Measurements from ENCODE around the gene ELOA. TPM values are rescaled to one million over a fixed set of nuclear protein-coding genes. Genes with fewer than 3 reads are reported as not detected.

Gene ELOA
- total and polyA plus RNA-seq, 2 of the 13 experiments (the other 11 are each of a cell fraction or from before 2014, with no cell fraction given), result 14.2 to 28.5 TPM

DNA sequence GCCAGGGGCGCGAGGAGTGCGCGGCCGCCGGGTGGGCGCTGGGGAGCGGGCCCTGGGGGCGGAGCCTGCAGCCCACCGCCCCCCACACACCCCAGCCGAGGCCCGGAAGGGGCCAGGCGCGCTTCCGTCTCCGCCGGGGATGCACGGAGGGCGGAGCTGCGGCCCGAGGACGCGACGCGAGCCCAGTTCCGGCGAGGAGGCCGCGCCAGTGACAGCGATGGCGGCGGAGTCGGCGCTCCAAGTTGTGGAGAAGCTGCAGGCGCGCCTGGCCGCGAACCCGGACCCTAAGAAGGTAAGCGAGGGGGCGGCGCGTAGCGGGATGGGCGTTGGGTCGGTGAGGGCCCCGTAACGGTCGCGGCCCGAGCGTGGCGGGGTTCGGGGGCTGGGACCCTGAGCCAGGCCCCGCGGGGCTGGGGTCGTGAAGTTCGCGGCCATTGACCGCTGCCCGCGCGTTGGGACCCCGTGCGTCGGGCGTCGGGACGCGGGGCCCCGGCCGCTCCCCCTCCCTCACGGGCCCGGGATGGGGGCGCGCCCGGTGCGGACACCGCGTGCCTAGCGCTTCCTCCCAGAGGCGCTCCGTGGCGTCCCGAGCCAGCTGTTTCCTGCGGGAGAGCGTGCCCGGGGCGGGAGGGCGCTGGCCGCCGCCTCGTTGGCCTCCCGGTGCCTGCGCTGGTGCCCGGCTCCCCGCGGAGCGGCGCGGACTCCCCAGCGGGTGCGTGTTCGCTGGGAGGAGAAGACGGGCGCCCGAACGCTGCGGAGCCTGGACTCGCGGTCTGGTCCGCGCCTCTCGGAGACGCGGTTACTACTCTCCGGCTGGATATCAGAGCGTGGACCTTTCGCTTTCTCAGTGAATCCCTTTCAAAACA lies at the start of gene ELOA (continued):
- no peak for TF ChIP-seq NONO (IDR thresholded peaks at IDR 0.05)
- peak; percentile 91 for TF ChIP-seq NONO (CRISPR knock-in tag; conservative IDR thresholded peaks at IDR 0.05)
- TF ChIP-seq, protein P1, sequence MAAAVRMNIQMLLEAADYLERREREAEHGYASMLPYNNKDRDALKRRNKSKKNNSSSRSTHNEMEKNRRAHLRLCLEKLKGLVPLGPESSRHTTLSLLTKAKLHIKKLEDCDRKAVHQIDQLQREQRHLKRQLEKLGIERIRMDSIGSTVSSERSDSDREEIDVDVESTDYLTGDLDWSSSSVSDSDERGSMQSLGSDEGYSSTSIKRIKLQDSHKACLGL (CRISPR knock-in tag; IDR thresholded peaks at IDR 0.05), result peak; percentile 61
- TF ChIP-seq SMAD9 (CRISPR knock-in tag; IDR thresholded peaks at IDR 0.05), result no peak
- peak; percentile 81 for TF ChIP-seq SP5 (CRISPR knock-in tag; IDR thresholded peaks at IDR 0.05; ENCODE audit: borderline replicate concordance, low read depth)
- peak; percentile 84; the same call in 1 of the 2 replicates for TF ChIP-seq ZZZ3 (CRISPR knock-in tag; IDR thresholded peaks at IDR 0.05; ENCODE audit: borderline replicate concordance)
- no peak; the same call in 1 of the 2 replicates for TF ChIP-seq MTA1 (CRISPR knock-in tag; IDR thresholded peaks at IDR 0.05; ENCODE audit: borderline replicate concordance)
- TF ChIP-seq NR2C2 (CRISPR knock-in tag; IDR thresholded peaks at IDR 0.05; ENCODE audit: borderline replicate concordance), result peak; percentile 54; the same call in 1 of the 2 replicates
- peak; percentile 43; the same call in 1 of the 2 replicates for TF ChIP-seq ZNF607 (CRISPR knock-in tag; IDR thresholded peaks at IDR 0.05; ENCODE audit: borderline replicate concordance)
- TF ChIP-seq, protein P2, sequence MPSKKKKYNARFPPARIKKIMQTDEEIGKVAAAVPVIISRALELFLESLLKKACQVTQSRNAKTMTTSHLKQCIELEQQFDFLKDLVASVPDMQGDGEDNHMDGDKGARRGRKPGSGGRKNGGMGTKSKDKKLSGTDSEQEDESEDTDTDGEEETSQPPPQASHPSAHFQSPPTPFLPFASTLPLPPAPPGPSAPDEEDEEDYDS (CRISPR knock-in tag; IDR thresholded peaks at IDR 0.05), result peak; percentile 64
- TF ChIP-seq, protein P3, sequence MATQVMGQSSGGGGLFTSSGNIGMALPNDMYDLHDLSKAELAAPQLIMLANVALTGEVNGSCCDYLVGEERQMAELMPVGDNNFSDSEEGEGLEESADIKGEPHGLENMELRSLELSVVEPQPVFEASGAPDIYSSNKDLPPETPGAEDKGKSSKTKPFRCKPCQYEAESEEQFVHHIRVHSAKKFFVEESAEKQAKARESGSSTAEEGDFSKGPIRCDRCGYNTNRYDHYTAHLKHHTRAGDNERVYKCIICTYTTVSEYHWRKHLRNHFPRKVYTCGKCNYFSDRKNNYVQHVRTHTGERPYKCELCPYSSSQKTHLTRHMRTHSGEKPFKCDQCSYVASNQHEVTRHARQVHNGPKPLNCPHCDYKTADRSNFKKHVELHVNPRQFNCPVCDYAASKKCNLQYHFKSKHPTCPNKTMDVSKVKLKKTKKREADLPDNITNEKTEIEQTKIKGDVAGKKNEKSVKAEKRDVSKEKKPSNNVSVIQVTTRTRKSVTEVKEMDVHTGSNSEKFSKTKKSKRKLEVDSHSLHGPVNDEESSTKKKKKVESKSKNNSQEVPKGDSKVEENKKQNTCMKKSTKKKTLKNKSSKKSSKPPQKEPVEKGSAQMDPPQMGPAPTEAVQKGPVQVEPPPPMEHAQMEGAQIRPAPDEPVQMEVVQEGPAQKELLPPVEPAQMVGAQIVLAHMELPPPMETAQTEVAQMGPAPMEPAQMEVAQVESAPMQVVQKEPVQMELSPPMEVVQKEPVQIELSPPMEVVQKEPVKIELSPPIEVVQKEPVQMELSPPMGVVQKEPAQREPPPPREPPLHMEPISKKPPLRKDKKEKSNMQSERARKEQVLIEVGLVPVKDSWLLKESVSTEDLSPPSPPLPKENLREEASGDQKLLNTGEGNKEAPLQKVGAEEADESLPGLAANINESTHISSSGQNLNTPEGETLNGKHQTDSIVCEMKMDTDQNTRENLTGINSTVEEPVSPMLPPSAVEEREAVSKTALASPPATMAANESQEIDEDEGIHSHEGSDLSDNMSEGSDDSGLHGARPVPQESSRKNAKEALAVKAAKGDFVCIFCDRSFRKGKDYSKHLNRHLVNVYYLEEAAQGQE (IDR thresholded peaks at IDR 0.05; ENCODE audit: borderline replicate concordance in 1 of 2, low read depth in 1 of 2, low read length in 2 of 2), result no peak
- TF ChIP-seq ELF4 (CRISPR knock-in tag; IDR thresholded peaks at IDR 0.05; ENCODE audit: borderline replicate concordance), result no peak
- TF ChIP-seq KLF16 (CRISPR knock-in tag; IDR thresholded peaks at IDR 0.05), result peak in 1 of 2 experiments; percentile 83; a peak in 2 of 4 replicates
- TF ChIP-seq, protein P4, sequence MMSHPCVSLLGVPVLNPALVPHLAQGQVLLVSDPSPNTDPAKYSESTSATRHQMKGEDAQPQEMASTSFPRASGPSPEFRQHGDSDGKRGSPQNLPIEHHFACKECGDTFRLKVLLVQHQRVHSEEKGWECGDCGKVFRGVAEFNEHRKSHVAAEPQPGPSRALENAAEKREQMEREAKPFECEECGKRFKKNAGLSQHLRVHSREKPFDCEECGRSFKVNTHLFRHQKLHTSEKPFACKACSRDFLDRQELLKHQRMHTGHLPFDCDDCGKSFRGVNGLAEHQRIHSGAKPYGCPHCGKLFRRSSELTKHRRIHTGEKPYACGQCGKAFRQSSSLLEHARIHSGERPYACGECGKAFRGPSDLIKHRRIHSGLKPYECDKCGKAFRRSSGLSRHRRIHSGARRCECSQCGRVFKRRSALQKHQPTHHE (CRISPR knock-in tag; IDR thresholded peaks at IDR 0.05; ENCODE audit: borderline replicate concordance), result no peak
- TF ChIP-seq ZC3H13 (CRISPR knock-in tag; IDR thresholded peaks at IDR 0.05), result no peak
- peak; percentile 88 for TF ChIP-seq KAT8 (CRISPR knock-in tag; IDR thresholded peaks at IDR 0.05)
- TF ChIP-seq, protein P5, sequence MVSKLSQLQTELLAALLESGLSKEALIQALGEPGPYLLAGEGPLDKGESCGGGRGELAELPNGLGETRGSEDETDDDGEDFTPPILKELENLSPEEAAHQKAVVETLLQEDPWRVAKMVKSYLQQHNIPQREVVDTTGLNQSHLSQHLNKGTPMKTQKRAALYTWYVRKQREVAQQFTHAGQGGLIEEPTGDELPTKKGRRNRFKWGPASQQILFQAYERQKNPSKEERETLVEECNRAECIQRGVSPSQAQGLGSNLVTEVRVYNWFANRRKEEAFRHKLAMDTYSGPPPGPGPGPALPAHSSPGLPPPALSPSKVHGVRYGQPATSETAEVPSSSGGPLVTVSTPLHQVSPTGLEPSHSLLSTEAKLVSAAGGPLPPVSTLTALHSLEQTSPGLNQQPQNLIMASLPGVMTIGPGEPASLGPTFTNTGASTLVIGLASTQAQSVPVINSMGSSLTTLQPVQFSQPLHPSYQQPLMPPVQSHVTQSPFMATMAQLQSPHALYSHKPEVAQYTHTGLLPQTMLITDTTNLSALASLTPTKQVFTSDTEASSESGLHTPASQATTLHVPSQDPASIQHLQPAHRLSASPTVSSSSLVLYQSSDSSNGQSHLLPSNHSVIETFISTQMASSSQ (IDR thresholded peaks at IDR 0.05; ENCODE audit: low read depth), result no peak
- TF ChIP-seq, protein P5 (CRISPR knock-in tag; IDR thresholded peaks at IDR 0.05; ENCODE audit: borderline replicate concordance), result peak; percentile 34; the same call in 1 of the 2 replicates
